Mesenchymal stem cell (in vitro differentiated cells and primary cell): ENCODE results near the gene TMEM167B.

Experiments
- DNase-seq: peaks from one replicate; pipeline ENCODE4 v3.0.0-alpha.2; 2013
- H2AFZ ChIP-seq: one replicate; pipeline ENCODE4 v1.6.1; 2013; ENCODE audit warnings: low read depth, mild to moderate bottlenecking, control low read depth, inconsistent platforms, low read length, moderate library complexity
- H2AK5ac ChIP-seq: 2 replicates; pipeline ENCODE4 v1.6.1; 2013; ENCODE audit warnings: low read length, moderate library complexity, mild to moderate bottlenecking, inconsistent platforms; ENCODE audit not compliant: severe bottlenecking
- H2BK120ac ChIP-seq: one replicate; pipeline ENCODE4 v1.6.1; 2013; ENCODE audit warnings: low read depth, mild to moderate bottlenecking, inconsistent platforms, low read length, moderate library complexity
- H2BK12ac ChIP-seq, 2 experiments: one replicate each; pipeline ENCODE4 v1.6.1; 2013; ENCODE audit warnings: inconsistent platforms in 2 of 2, low read length in 2 of 2, mild to moderate bottlenecking in 2 of 2, moderate library complexity in 2 of 2, control low read depth in 1 of 2
- H2BK15ac ChIP-seq: one replicate; pipeline ENCODE4 v1.6.1; 2013; ENCODE audit warnings: mild to moderate bottlenecking, low read depth, inconsistent platforms; ENCODE audit not compliant: poor library complexity, severe bottlenecking
- H2BK5ac ChIP-seq: 2 replicates; pipeline ENCODE4 v1.6.1; 2013; ENCODE audit warnings: low read depth, mild to moderate bottlenecking, low read length, control low read depth, inconsistent platforms; ENCODE audit not compliant: poor library complexity, severe bottlenecking
- H3K14ac ChIP-seq, 2 experiments: one replicate each; pipeline ENCODE4 v1.6.1; 2013; ENCODE audit warnings: inconsistent platforms in 2 of 2, low read length in 2 of 2, control low read depth in 1 of 2, mild to moderate bottlenecking in 1 of 2, moderate library complexity in 1 of 2
- H3K18ac ChIP-seq, 2 experiments: one replicate each; pipeline ENCODE4 v1.6.1; 2013; ENCODE audit warnings: inconsistent platforms in 2 of 2, low read length in 2 of 2, control low read depth in 1 of 2, low read depth in 1 of 2, mild to moderate bottlenecking in 1 of 2
- H3K23ac ChIP-seq, 2 experiments: one replicate each; pipeline ENCODE4 v1.6.1; 2013; ENCODE audit warnings: inconsistent platforms in 2 of 2, low read length in 2 of 2, mild to moderate bottlenecking in 2 of 2, moderate library complexity in 2 of 2, control low read depth in 1 of 2
- H3K27ac ChIP-seq: 2 replicates; pipeline ENCODE4 v1.5.1; 2013; ENCODE audit warnings: mild to moderate bottlenecking, moderate library complexity, low read length, control low read depth, inconsistent platforms; ENCODE audit not compliant: poor library complexity, severe bottlenecking
- H3K27me3 ChIP-seq, 2 experiments: 2 replicates each; pipeline versions ENCODE4 v1.6.1 to v1.7.0; 2013; ENCODE audit warnings: low read length in 2 of 2, mild to moderate bottlenecking in 2 of 2, moderate library complexity in 2 of 2, control low read depth in 1 of 2, inconsistent platforms in 1 of 2; ENCODE audit not compliant: control insufficient read depth in 1 of 2, insufficient read depth in 1 of 2
- H3K36me3 ChIP-seq, 2 experiments: 2 replicates each; pipeline versions ENCODE4 v1.6.1 to v1.7.0; 2013; ENCODE audit warnings: low read length in 2 of 2, control low read depth in 1 of 2, inconsistent platforms in 1 of 2, low read depth in 1 of 2, mild to moderate bottlenecking in 1 of 2; ENCODE audit not compliant: insufficient read depth in 2 of 2, control insufficient read depth in 1 of 2
- H3K4ac ChIP-seq, 2 experiments: one replicate each; pipeline ENCODE4 v1.6.1; 2013; ENCODE audit warnings: inconsistent platforms in 2 of 2, low read length in 2 of 2, mild to moderate bottlenecking in 2 of 2, moderate library complexity in 2 of 2, control low read depth in 1 of 2, low read depth in 1 of 2
- H3K4me1 ChIP-seq: 2 replicates; pipeline ENCODE4 v1.6.1; 2013; ENCODE audit warnings: low read depth, low read length, control low read depth; ENCODE audit not compliant: control insufficient read depth, insufficient read depth
- H3K4me2 ChIP-seq: 2 replicates; pipeline ENCODE4 v1.6.1; 2013; ENCODE audit warnings: low read length, mild to moderate bottlenecking, inconsistent platforms; ENCODE audit not compliant: poor library complexity, severe bottlenecking
- H3K4me3 ChIP-seq, 2 experiments: 2 replicates each; pipeline versions ENCODE4 v1.5.1 to v1.7.0; 2013; ENCODE audit warnings: low read length in 2 of 2, mild to moderate bottlenecking in 2 of 2, control low read depth in 1 of 2, low read depth in 1 of 2; ENCODE audit not compliant: insufficient read depth in 1 of 2
- H3K79me1 ChIP-seq: replicated peaks from 2 replicates; pipeline ENCODE4 v1.6.1; 2013; ENCODE audit warnings: mild to moderate bottlenecking, control low read depth, low read length, inconsistent platforms; ENCODE audit not compliant: poor library complexity, severe bottlenecking
- H3K9ac ChIP-seq: 2 replicates; pipeline ENCODE4 v1.7.0; 2013; ENCODE audit warnings: mild to moderate bottlenecking, low read length, moderate library complexity
- H3K9me3 ChIP-seq: 2 replicates; pipeline ENCODE4 v1.7.0; 2013; ENCODE audit warnings: mild to moderate bottlenecking, low read length; ENCODE audit not compliant: control insufficient read depth
- H4K8ac ChIP-seq: one replicate; pipeline ENCODE4 v1.6.1; 2013; ENCODE audit warnings: inconsistent platforms, mild to moderate bottlenecking, low read length, moderate library complexity
- H4K91ac ChIP-seq: one replicate; pipeline ENCODE4 v1.6.1; 2013; ENCODE audit warnings: mild to moderate bottlenecking, low read length, inconsistent platforms
- WGBS: methylation state at CpG from one replicate; pipeline ENCODE4 v1.1.7; 2013; ENCODE audit warnings: mixed read lengths; 5-methylcytosine and 5-hydroxymethylcytosine counted together

The TMEM167B gene

GRCh38 chr1:109104364-109105151, 14.0 kb downstream of the TMEM167B start:
- Histone ChIP-seq H2AFZ (no peak overlapping the region), H2BK12ac (no peak overlapping the region), H3K27me3 (peaks cover 0 to 6% of the 10 kb centered on the region in 2 experiments), H2BK120ac (no peak overlapping the region), H3K4me2 (no peak overlapping the region), H2BK15ac (no peak overlapping the region), H3K4me1 (no peaks in the 10 kb centered on the region), H4K91ac (no peak overlapping the region), H3K9ac (no peak overlapping the region), H3K79me1 (peaks cover 1% of the 10 kb centered on the region), H3K14ac (no peak overlapping the region), H3K23ac (no peak overlapping the region), H3K4ac (no peak overlapping the region), H2AK5ac (no peak overlapping the region), H3K4me3 (no peak overlapping the region), H3K9me3 (no peaks in the 10 kb centered on the region), H2BK5ac (no peak overlapping the region), H3K36me3 (peaks cover 6 to 10% of the 10 kb centered on the region in 2 experiments), H4K8ac (no peak overlapping the region), H3K27ac (no peak overlapping the region), H3K18ac (no peak overlapping the region)
- DNase-seq: no peak
- WGBS: 94% methylated on average over 20 of the region's 20 CpGs

- Histone ChIP-seq H3K36me3 (peaks cover 6 to 10% of the 10 kb centered on the region in 2 experiments), H3K4me3 (no peak overlapping the region), H3K27me3 (peaks cover 0 to 18% of the 10 kb centered on the region in 2 experiments), H4K91ac (no peak overlapping the region), H3K9me3 (no peaks in the 10 kb centered on the region), H3K27ac (no peak overlapping the region), H3K14ac (no peak overlapping the region), H3K4ac (no peak overlapping the region), H2BK12ac (no peak overlapping the region), H3K18ac (no peak overlapping the region), H3K79me1 (peaks cover 1% of the 10 kb centered on the region), H4K8ac (no peak overlapping the region), H3K9ac (no peak overlapping the region), H2AFZ (no peak overlapping the region), H3K23ac (no peak overlapping the region), H3K4me1 (no peaks in the 10 kb centered on the region), H2BK120ac (no peak overlapping the region), H2BK15ac (no peak overlapping the region), H3K4me2 (no peak overlapping the region), H2AK5ac (no peak overlapping the region), H2BK5ac (no peak overlapping the region)
- DNase-seq: no peak
- 98% methylated on average over 3 of the region's 4 CpGs for WGBS
Measured at GRCh38 chr1:109105881-109106280, 15.3 kb downstream of the TMEM167B start.

- Histone ChIP-seq H3K4me3 (no peak overlapping the region), H2AK5ac (no peak overlapping the region), H2BK15ac (no peak overlapping the region), H3K23ac (no peak overlapping the region), H4K8ac (no peak overlapping the region), H3K27ac (no peak overlapping the region), H2AFZ (no peak overlapping the region), H2BK5ac (no peak overlapping the region), H3K4me1 (peaks cover 6% of the 10 kb centered on the region), H2BK12ac (no peak overlapping the region), H3K9me3 (no peaks in the 10 kb centered on the region), H3K4me2 (no peak overlapping the region), H3K14ac (no peak overlapping the region), H3K4ac (no peak overlapping the region), H3K36me3 (peaks cover 3 to 6% of the 10 kb centered on the region in 2 experiments), H4K91ac (no peak overlapping the region), H3K79me1 (no peaks in the 10 kb centered on the region), H3K9ac (no peak overlapping the region), H3K27me3 (peaks cover 3 to 30% of the 10 kb centered on the region in 2 experiments), H3K18ac (no peak overlapping the region), H2BK120ac (no peak overlapping the region)
- 80% methylated on average over 6 of the region's 7 CpGs for WGBS
- DNase-seq: no peak
Measured at GRCh38 chr1:109107785-109108184, 17.2 kb downstream of the TMEM167B start.

GRCh38 chr1:109109906-109110305, 19.3 kb downstream of the TMEM167B start:
- Histone ChIP-seq H3K9me3 (no peaks in the 10 kb centered on the region), H3K36me3 (no peaks in the 10 kb centered on the region), H3K79me1 (no peaks in the 10 kb centered on the region), H3K18ac (no peak overlapping the region), H3K4me1 (peaks cover 19% of the 10 kb centered on the region), H3K23ac (no peak overlapping the region), H3K4ac (no peak overlapping the region), H2AFZ (no peak overlapping the region), H3K14ac (no peak overlapping the region), H2BK12ac (no peak overlapping the region), H3K27me3 (peaks cover 16 to 51% of the 10 kb centered on the region in 2 experiments), H2AK5ac (no peak overlapping the region), H2BK15ac (no peak overlapping the region), H2BK120ac (no peak overlapping the region), H3K9ac (no peak overlapping the region), H3K4me2 (no peak overlapping the region), H4K8ac (no peak overlapping the region), H4K91ac (no peak overlapping the region), H3K4me3 (no peak overlapping the region), H2BK5ac (no peak overlapping the region), H3K27ac (no peak overlapping the region)
- 57% methylated on average over 3 of the region's 3 CpGs for WGBS
- no peak for DNase-seq
